OCI-LY1 (cell line): Measurements from ENCODE around the gene ZNF142.

Experiments
- H2AFZ ChIP-seq: fragments of 200-600 bp; sonication (generic), shearing (Covaris generic); 2 replicates; pipeline ENCODE4 v1.6.0; 2014; ENCODE audit warnings: antibody characterized with exemption, mild to moderate bottlenecking, low read length
- H3F3A ChIP-seq: fragments of 200-600 bp; sonication (generic), shearing (Covaris generic); 2 replicates; pipeline ENCODE4 v1.6.0; 2014; ENCODE audit warnings: mild to moderate bottlenecking, antibody characterized with exemption, low read length, moderate library complexity; ENCODE audit not compliant: insufficient read depth
- H3K27ac ChIP-seq: fragments of 200-600 bp; sonication (generic); 2 replicates; pipeline ENCODE4 v1.5.1; 2014; ENCODE audit warnings: low read length, mixed run types, mild to moderate bottlenecking, low read depth; ENCODE audit not compliant: poor library complexity, severe bottlenecking
- H3K27me3 ChIP-seq: fragments of 200-600 bp; sonication (generic); 2 replicates; pipeline ENCODE4 v1.6.0; 2014; ENCODE audit warnings: antibody characterized with exemption, mild to moderate bottlenecking, low read length, moderate library complexity; ENCODE audit not compliant: insufficient read depth
- H3K36me3 ChIP-seq: fragments of 200-600 bp; sonication (generic); 2 replicates; pipeline ENCODE4 v1.6.1; 2014; ENCODE audit warnings: mild to moderate bottlenecking, antibody characterized with exemption, low read length, moderate library complexity, mixed read lengths; ENCODE audit not compliant: insufficient read depth
- H3K4me1 ChIP-seq: fragments of 200-600 bp; sonication (generic); 2 replicates; pipeline ENCODE4 v1.5.1; 2014; ENCODE audit warnings: mild to moderate bottlenecking, low read length, moderate library complexity; ENCODE audit not compliant: insufficient read depth, severe bottlenecking
- H3K4me2 ChIP-seq: fragments of 200-600 bp; sonication (generic), shearing (Covaris generic); 2 replicates; pipeline ENCODE4 v1.6.1; 2014; ENCODE audit warnings: low read length
- H3K4me3 ChIP-seq: fragments of 200-600 bp; sonication (generic); 2 replicates; pipeline ENCODE4 v1.5.1; 2014; ENCODE audit warnings: low read length, low read depth, mild to moderate bottlenecking, mixed read lengths; ENCODE audit not compliant: poor library complexity, severe bottlenecking
- H3K79me2 ChIP-seq: fragments of 200-600 bp; shearing (Covaris generic); 2 replicates; pipeline ENCODE4 v1.6.1; 2016; ENCODE audit warnings: mixed run types, low read length, mixed read lengths; ENCODE audit not compliant: insufficient read depth
- H3K9ac ChIP-seq: fragments of 200-600 bp; sonication (generic), shearing (Covaris generic); 2 replicates; pipeline ENCODE4 v1.6.1; 2014; ENCODE audit warnings: mild to moderate bottlenecking, low read length, mixed read lengths
- H3K9me2 ChIP-seq: fragments of 200-600 bp; sonication (generic), shearing (Covaris generic); 2 replicates; pipeline ENCODE4 v1.6.1; 2014; ENCODE audit warnings: low read depth, mild to moderate bottlenecking, low read length, mixed read lengths
- H3K9me3 ChIP-seq: fragments of 200-600 bp; shearing (Covaris generic); 2 replicates; pipeline ENCODE4 v1.6.1; 2014; ENCODE audit warnings: low read length, mixed read lengths
- H4K20me1 ChIP-seq: fragments of 200-600 bp; sonication (generic), shearing (Covaris generic); 2 replicates; pipeline ENCODE4 v1.6.0; 2016; ENCODE audit warnings: mild to moderate bottlenecking, low read length; ENCODE audit not compliant: insufficient read depth
- EZH2 ChIP-seq: fragments of 200-600 bp; sonication (generic), shearing (Covaris generic); IDR thresholded peaks from 2 replicates; pipeline ENCODE4 v1.8.0; 2017; ENCODE audit warnings: borderline replicate concordance, mixed run types, mild to moderate bottlenecking, antibody characterized with exemption, low read length, moderate library complexity, mixed read lengths
- TF ChIP-seq, protein P1 (sequence below): fragments of 200-600 bp; sonication (generic), shearing (Covaris generic); IDR thresholded peaks from 2 replicates; pipeline ENCODE4 v1.5.1; 2017; ENCODE audit warnings: mild to moderate bottlenecking, antibody characterized with exemption, low read length, moderate library complexity, mixed read lengths

Gene ZNF142

GRCh38 chr2:218659988-218660358 is 550 bp upstream of the ZNF142 start:
- TF ChIP-seq, protein P1, sequence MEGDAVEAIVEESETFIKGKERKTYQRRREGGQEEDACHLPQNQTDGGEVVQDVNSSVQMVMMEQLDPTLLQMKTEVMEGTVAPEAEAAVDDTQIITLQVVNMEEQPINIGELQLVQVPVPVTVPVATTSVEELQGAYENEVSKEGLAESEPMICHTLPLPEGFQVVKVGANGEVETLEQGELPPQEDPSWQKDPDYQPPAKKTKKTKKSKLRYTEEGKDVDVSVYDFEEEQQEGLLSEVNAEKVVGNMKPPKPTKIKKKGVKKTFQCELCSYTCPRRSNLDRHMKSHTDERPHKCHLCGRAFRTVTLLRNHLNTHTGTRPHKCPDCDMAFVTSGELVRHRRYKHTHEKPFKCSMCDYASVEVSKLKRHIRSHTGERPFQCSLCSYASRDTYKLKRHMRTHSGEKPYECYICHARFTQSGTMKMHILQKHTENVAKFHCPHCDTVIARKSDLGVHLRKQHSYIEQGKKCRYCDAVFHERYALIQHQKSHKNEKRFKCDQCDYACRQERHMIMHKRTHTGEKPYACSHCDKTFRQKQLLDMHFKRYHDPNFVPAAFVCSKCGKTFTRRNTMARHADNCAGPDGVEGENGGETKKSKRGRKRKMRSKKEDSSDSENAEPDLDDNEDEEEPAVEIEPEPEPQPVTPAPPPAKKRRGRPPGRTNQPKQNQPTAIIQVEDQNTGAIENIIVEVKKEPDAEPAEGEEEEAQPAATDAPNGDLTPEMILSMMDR = no peak
- no peak for TF ChIP-seq EZH2
- Histone ChIP-seq H3K27ac (no peak overlapping the region), H3K9ac (peak overlapping the region; percentile 98), H3K27me3 (no peaks in the 10 kb centered on the region), H3K36me3 (peaks cover 71% of the 10 kb centered on the region), H4K20me1 (no peaks in the 10 kb centered on the region), H3K4me3 (peak overlapping the region; percentile 80), H2AFZ (peak overlapping the region; percentile 68; the same call in 1 of the 2 replicates), H3F3A (no peaks in the 10 kb centered on the region), H3K9me2 (no peaks in the 10 kb centered on the region), H3K79me2 (peaks cover 7% of the 10 kb centered on the region), H3K9me3 (no peaks in the 10 kb centered on the region), H3K4me1 (peaks cover 20% of the 10 kb centered on the region), H3K4me2 (peak overlapping the region; percentile 91)

- Histone ChIP-seq H3F3A (no peaks in the 10 kb centered on the region), H3K4me2 (peak overlapping the region; percentile 91), H3K9me3 (no peaks in the 10 kb centered on the region), H3K36me3 (peaks cover 71% of the 10 kb centered on the region), H3K9ac (peak overlapping the region; percentile 98), H4K20me1 (no peaks in the 10 kb centered on the region), H2AFZ (no peak overlapping the region; the same call in 1 of the 2 replicates), H3K27ac (peak overlapping the region; percentile 5), H3K4me1 (peaks cover 20% of the 10 kb centered on the region), H3K27me3 (no peaks in the 10 kb centered on the region), H3K9me2 (no peaks in the 10 kb centered on the region), H3K79me2 (peaks cover 7% of the 10 kb centered on the region), H3K4me3 (peak overlapping the region; percentile 80)
- TF ChIP-seq, protein P1 = peak; percentile 75
- no peak for TF ChIP-seq EZH2
Observed at GRCh38 chr2:218658671-218659257, 659 bp downstream of the ZNF142 start.

DNA sequence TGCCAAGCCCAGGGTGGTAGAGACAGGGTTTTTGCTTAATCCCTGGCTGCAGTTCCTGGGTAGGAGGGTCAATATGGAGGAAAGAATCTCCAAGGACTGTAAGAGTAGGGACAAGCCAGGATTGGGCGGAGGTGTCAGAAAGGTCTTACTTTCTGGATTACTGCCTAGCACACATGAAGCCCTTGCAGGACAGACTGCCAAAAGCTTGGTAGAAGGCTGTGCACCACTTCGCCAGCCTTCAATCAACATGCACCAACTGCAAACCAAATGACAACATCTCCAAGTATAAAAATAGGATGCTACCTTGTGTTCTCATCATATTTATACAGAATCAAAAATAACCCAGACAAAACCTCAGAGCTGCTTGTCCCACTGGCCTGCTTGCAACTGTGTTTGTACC is 3.7 kb downstream of the ZNF142 start:
- Histone ChIP-seq H3K9me3 (no peaks in the 10 kb centered on the region), H3K9ac (no peak overlapping the region), H3F3A (no peaks in the 10 kb centered on the region), H3K9me2 (no peaks in the 10 kb centered on the region), H4K20me1 (no peaks in the 10 kb centered on the region), H3K36me3 (peaks cover 72% of the 10 kb centered on the region), H3K27ac (no peak overlapping the region), H3K4me2 (no peak overlapping the region), H2AFZ (no peak overlapping the region), H3K79me2 (peaks cover 7% of the 10 kb centered on the region), H3K27me3 (no peaks in the 10 kb centered on the region), H3K4me3 (no peak overlapping the region), H3K4me1 (peaks cover 17% of the 10 kb centered on the region)
- TF ChIP-seq, protein P1 = no peak
